ENCODE results near the gene AMIGO1.

DNA sequence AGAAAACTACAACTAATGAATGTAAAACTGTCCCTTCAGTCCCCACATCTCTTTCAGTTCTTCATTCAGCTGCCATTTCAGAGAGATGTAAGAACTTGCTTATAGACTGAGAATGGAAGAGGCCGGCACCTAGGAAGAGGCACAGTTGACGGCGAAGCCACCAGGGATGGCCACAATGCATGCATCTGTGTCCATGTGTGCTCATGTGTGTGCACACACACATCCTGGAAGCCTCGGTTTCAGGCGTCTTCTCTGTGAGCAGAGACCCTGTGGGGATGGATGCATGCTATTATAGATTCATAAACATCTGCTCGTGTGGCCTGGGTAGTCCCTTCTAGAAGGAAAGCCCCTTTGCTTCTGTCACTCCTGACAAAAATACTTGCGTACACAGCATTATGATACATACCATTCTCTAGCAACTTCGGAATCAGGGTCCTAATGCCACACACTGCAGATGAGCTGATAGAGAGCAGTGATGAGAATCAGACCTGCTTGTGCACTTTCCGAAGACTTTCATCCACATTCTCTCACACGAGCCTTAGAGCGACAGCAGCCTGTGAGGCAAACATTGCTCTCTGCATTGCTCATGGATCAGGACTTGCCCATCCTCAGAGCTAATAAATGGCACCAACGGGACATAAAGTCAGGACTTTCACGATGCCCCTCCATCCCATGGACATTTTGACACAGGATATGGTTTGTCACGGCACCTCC, 17.7 kb upstream of the AMIGO1 start:
- TF ChIP-seq, protein P1, sequence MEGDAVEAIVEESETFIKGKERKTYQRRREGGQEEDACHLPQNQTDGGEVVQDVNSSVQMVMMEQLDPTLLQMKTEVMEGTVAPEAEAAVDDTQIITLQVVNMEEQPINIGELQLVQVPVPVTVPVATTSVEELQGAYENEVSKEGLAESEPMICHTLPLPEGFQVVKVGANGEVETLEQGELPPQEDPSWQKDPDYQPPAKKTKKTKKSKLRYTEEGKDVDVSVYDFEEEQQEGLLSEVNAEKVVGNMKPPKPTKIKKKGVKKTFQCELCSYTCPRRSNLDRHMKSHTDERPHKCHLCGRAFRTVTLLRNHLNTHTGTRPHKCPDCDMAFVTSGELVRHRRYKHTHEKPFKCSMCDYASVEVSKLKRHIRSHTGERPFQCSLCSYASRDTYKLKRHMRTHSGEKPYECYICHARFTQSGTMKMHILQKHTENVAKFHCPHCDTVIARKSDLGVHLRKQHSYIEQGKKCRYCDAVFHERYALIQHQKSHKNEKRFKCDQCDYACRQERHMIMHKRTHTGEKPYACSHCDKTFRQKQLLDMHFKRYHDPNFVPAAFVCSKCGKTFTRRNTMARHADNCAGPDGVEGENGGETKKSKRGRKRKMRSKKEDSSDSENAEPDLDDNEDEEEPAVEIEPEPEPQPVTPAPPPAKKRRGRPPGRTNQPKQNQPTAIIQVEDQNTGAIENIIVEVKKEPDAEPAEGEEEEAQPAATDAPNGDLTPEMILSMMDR (IDR thresholded peaks at IDR 0.05 in 2 of 3, conservative IDR thresholded peaks at IDR 0.05 in 1 of 3; ENCODE audit: control insufficient read depth in 2 of 3, extremely low read depth in 1 of 3, insufficient read depth in 1 of 3, low read depth in 3 of 3, low read length in 3 of 3) = no peak
- TF ChIP-seq, protein P2, sequence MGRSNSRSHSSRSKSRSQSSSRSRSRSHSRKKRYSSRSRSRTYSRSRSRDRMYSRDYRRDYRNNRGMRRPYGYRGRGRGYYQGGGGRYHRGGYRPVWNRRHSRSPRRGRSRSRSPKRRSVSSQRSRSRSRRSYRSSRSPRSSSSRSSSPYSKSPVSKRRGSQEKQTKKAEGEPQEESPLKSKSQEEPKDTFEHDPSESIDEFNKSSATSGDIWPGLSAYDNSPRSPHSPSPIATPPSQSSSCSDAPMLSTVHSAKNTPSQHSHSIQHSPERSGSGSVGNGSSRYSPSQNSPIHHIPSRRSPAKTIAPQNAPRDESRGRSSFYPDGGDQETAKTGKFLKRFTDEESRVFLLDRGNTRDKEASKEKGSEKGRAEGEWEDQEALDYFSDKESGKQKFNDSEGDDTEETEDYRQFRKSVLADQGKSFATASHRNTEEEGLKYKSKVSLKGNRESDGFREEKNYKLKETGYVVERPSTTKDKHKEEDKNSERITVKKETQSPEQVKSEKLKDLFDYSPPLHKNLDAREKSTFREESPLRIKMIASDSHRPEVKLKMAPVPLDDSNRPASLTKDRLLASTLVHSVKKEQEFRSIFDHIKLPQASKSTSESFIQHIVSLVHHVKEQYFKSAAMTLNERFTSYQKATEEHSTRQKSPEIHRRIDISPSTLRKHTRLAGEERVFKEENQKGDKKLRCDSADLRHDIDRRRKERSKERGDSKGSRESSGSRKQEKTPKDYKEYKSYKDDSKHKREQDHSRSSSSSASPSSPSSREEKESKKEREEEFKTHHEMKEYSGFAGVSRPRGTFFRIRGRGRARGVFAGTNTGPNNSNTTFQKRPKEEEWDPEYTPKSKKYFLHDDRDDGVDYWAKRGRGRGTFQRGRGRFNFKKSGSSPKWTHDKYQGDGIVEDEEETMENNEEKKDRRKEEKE (IDR thresholded peaks at IDR 0.05) = no peak
- no peak for TF ChIP-seq ZNF274 (IDR thresholded peaks at IDR 0.05; ENCODE audit: insufficient read depth, insufficient read length)
- peak; percentile 64 for TF ChIP-seq POLR2AphosphoS5 (IDR thresholded peaks at IDR 0.05; ENCODE audit: low read length)
- no peak for TF ChIP-seq ETV6 (conservative IDR thresholded peaks at IDR 0.05 in 1 of 2, IDR thresholded peaks at IDR 0.05 in 1 of 2; ENCODE audit: borderline replicate concordance in 1 of 2, low read depth in 1 of 2)
- peak; percentile 48 for TF ChIP-seq SP1 (IDR thresholded peaks at IDR 0.05; ENCODE audit: low read depth, low read length)
- TF ChIP-seq, protein P3, sequence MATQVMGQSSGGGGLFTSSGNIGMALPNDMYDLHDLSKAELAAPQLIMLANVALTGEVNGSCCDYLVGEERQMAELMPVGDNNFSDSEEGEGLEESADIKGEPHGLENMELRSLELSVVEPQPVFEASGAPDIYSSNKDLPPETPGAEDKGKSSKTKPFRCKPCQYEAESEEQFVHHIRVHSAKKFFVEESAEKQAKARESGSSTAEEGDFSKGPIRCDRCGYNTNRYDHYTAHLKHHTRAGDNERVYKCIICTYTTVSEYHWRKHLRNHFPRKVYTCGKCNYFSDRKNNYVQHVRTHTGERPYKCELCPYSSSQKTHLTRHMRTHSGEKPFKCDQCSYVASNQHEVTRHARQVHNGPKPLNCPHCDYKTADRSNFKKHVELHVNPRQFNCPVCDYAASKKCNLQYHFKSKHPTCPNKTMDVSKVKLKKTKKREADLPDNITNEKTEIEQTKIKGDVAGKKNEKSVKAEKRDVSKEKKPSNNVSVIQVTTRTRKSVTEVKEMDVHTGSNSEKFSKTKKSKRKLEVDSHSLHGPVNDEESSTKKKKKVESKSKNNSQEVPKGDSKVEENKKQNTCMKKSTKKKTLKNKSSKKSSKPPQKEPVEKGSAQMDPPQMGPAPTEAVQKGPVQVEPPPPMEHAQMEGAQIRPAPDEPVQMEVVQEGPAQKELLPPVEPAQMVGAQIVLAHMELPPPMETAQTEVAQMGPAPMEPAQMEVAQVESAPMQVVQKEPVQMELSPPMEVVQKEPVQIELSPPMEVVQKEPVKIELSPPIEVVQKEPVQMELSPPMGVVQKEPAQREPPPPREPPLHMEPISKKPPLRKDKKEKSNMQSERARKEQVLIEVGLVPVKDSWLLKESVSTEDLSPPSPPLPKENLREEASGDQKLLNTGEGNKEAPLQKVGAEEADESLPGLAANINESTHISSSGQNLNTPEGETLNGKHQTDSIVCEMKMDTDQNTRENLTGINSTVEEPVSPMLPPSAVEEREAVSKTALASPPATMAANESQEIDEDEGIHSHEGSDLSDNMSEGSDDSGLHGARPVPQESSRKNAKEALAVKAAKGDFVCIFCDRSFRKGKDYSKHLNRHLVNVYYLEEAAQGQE (IDR thresholded peaks at IDR 0.05; ENCODE audit: low read depth, low read length) = no peak
- no peak for TF ChIP-seq SREBF2 (IDR thresholded peaks at IDR 0.05; ENCODE audit: low read length)
- TF ChIP-seq POLR2A (IDR thresholded peaks at IDR 0.05; ENCODE audit: low read depth, low read length) = no peak
- peak; percentile 88; the same call in 1 of the 2 replicates for TF ChIP-seq DPF2 (IDR thresholded peaks at IDR 0.05)
- no peak for TF ChIP-seq HDAC2 (IDR thresholded peaks at IDR 0.05)
- TF ChIP-seq TCF3 (IDR thresholded peaks at IDR 0.05; ENCODE audit: borderline replicate concordance, insufficient read depth, low read depth, low read length) = no peak
- TF ChIP-seq RFX5 (IDR thresholded peaks at IDR 0.05; ENCODE audit: low read depth, low read length) = no peak
- TF ChIP-seq RELA (IDR thresholded peaks at IDR 0.05; ENCODE audit: borderline replicate concordance, partially characterized antibody) = peak; percentile 91
